NCI-H2081 treated with DMSO at 0.1 percent for 48 hours (cell line): ENCODE results near the gene LHFPL2.

ENCODE experiments used
- DNase-seq: peaks from one replicate; lab custom pipeline; 2025; lab: John Stamatoyannopoulos, UW

The LHFPL2 gene

GRCh38 chr5:78594610-78595457, 53.7 kb downstream of the LHFPL2 start:
- no peak for DNase-seq

GRCh38 chr5:78594021-78594420, 54.6 kb downstream of the LHFPL2 start:
- DNase-seq: no peak

- DNase-seq: no peak
These were observed 55.1 kb downstream of the LHFPL2 start for GRCh38 chr5:78593465-78593864.

GRCh38 chr5:78592735-78593386, 55.7 kb downstream of the LHFPL2 start:
- DNase-seq: no peak

- DNase-seq: no peak
These were observed 56.4 kb downstream of the LHFPL2 start for GRCh38 chr5:78591972-78592700.

- no peak for DNase-seq
These were observed 57.4 kb downstream of the LHFPL2 start for GRCh38 chr5:78591138-78591612.

- DNase-seq: no peak
These were observed 58.6 kb downstream of the LHFPL2 start for GRCh38 chr5:78589923-78590322.

- DNase-seq: no peak
These were observed 60.1 kb downstream of the LHFPL2 start for GRCh38 chr5:78588507-78588906.

GRCh38 chr5:78587775-78588291, 60.7 kb downstream of the LHFPL2 start:
- DNase-seq: no peak

- DNase-seq: no peak
These were observed 61.3 kb downstream of the LHFPL2 start for GRCh38 chr5:78587081-78587774.

GRCh38 chr5:78586251-78586650, 62.3 kb downstream of the LHFPL2 start:
- no peak for DNase-seq

- DNase-seq: no peak
These were observed 70.6 kb downstream of the LHFPL2 start for GRCh38 chr5:78578015-78578414.

- DNase-seq: no peak
These were observed 71.3 kb downstream of the LHFPL2 start for GRCh38 chr5:78577071-78577807.

- no peak for DNase-seq
These were observed 72.2 kb downstream of the LHFPL2 start for GRCh38 chr5:78576376-78576775.

GRCh38 chr5:78574731-78575161, 73.8 kb downstream of the LHFPL2 start:
- no peak for DNase-seq

GRCh38 chr5:78574131-78574673, 74.4 kb downstream of the LHFPL2 start:
- DNase-seq: no peak

GRCh38 chr5:78573318-78573717, 75.3 kb downstream of the LHFPL2 start:
- DNase-seq: no peak

- DNase-seq: no peak
These were observed 77.9 kb downstream of the LHFPL2 start for GRCh38 chr5:78570646-78571045.

- DNase-seq: no peak
These were observed 79.1 kb downstream of the LHFPL2 start for GRCh38 chr5:78569441-78569840.

GRCh38 chr5:78568676-78569075, 79.9 kb downstream of the LHFPL2 start:
- no peak for DNase-seq

GRCh38 chr5:78568212-78568611, 80.4 kb downstream of the LHFPL2 start:
- DNase-seq: no peak
